T-helper 17 cell (primary cell): ENCODE data around the gene MALAT1. TPM values are rescaled to one million over a fixed set of nuclear protein-coding genes. Genes with fewer than 3 reads are reported as not detected.
"Not testable (repeated sequence)": the region's sequence is repeated elsewhere in the genome, so short reads cannot be mapped to it uniquely, and the experiment has no call there.

Source experiments
- ATAC-seq: fragments of 150-1000 bp; cut with Tn5 transposase; 2 replicates; pipeline ENCODE4 v1.10.0; 2021; ENCODE audit warnings: mild to moderate bottlenecking, moderate library complexity
- DNase-seq, 3 donors: peaks; one replicate each; pipeline versions ENCODE4 v3.0.0 to v3.0.0-alpha.2; 2020 to 2021
- H3K9me3 ChIP-seq: one replicate; pipeline ENCODE4 v1.7.0; 2013; ENCODE audit warnings: low read length, mild to moderate bottlenecking; ENCODE audit not compliant: control insufficient read depth, poor library complexity, severe bottlenecking
- H3K27ac Mint-ChIP-seq: one replicate; pipeline ENCODE4 v1.8.0; 2022; ENCODE audit warnings: mild to moderate bottlenecking, moderate library complexity, mixed read lengths
- H3K27me3 Mint-ChIP-seq: one replicate; pipeline ENCODE4 v1.8.0; 2022; ENCODE audit warnings: mixed read lengths
- H3K36me3 Mint-ChIP-seq: one replicate; pipeline ENCODE4 v1.8.0; 2022; ENCODE audit warnings: low read depth, mixed read lengths
- H3K4me1 Mint-ChIP-seq: one replicate; pipeline ENCODE4 v1.8.0; 2022; ENCODE audit warnings: mild to moderate bottlenecking, mixed read lengths
- H3K4me3 Mint-ChIP-seq: one replicate; pipeline ENCODE4 v1.8.0; 2022; ENCODE audit warnings: mild to moderate bottlenecking, moderate library complexity, mixed read lengths
- total RNA-seq, 4 donors: library from RNA in 2 of 4; stranded (reverse) in 2 of 4; gene quantifications; one replicate each; pipeline ENCODE4 v1.2.3 and lab custom pipeline; 2022 to 2026

Gene MALAT1
- total RNA-seq, 2 donors from 2014 or later: 25,853 to 29,025 TPM

GRCh38 chr11:65472588-65473277 lies 26.1 kb upstream of the MALAT1 start:
- H3K36me3 Mint-ChIP-seq, ATAC-seq, H3K9me3 ChIP-seq, H3K27me3 Mint-ChIP-seq, DNase-seq: not testable (repeated sequence)
- H3K27ac Mint-ChIP-seq: peak overlapping the region; percentile 98
- H3K4me1 Mint-ChIP-seq: peaks cover 23% of the 10 kb centered on the region
- H3K4me3 Mint-ChIP-seq: peak overlapping the region; percentile 88

- no peak for DNase-seq
- Mint-ChIP-seq H3K36me3 (peaks cover 2% of the 10 kb centered on the region), H3K27me3 (no peaks in the 10 kb centered on the region), H3K4me3 (no peak overlapping the region), H3K4me1 (peaks cover 24% of the 10 kb centered on the region), H3K27ac (peak overlapping the region; percentile 98)
- no peaks in the 10 kb centered on the region for H3K9me3 ChIP-seq
- no peak for ATAC-seq
Observed at GRCh38 chr11:65473278-65473860, 25.5 kb upstream of the MALAT1 start.

- H3K4me1 Mint-ChIP-seq: peaks cover 20% of the 10 kb centered on the region
- ATAC-seq: no peak
- peak overlapping the region; percentile 99 for H3K27ac Mint-ChIP-seq
- peaks cover 2% of the 10 kb centered on the region for H3K36me3 Mint-ChIP-seq
- H3K27me3 Mint-ChIP-seq: no peaks in the 10 kb centered on the region
- no peak overlapping the region for H3K4me3 Mint-ChIP-seq
- no peak for DNase-seq
- H3K9me3 ChIP-seq: no peaks in the 10 kb centered on the region
Observed at GRCh38 chr11:65474864-65475263, 24.0 kb upstream of the MALAT1 start.

DNA sequence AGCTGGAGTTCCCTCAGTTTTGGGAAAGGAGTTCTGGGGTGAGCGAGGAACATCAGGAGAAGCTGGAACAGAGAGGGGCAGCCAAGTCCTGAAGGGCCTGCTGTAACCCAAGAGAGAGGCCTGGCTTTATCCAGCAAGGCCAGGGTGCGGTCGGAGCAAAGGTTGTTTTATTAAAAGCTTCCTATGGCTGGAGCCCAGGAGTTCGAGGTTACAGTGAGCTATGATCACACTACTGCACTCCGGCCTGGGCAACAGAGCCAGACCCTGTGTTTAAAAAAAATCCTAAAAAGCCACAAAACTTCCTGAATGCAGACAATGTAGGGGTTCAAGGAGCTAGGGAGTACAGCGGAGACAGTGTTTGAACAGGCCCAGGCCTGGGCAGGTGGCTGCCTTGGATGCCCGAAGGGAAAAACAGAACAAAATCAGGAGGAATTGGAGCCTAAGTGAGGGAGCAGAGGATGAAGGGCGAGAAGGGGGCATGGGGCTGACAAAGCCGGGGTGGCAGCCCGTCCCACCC lies 22.2 kb upstream of the MALAT1 start:
- Mint-ChIP-seq H3K4me3 (peak overlapping the region; percentile 100), H3K27ac (peak overlapping the region; percentile 99), H3K4me1 (peaks cover 20% of the 10 kb centered on the region), H3K36me3 (peaks cover 2% of the 10 kb centered on the region), H3K27me3 (no peaks in the 10 kb centered on the region)
- DNase-seq: no peak
- H3K9me3 ChIP-seq: no peaks in the 10 kb centered on the region
- no peak for ATAC-seq

DNA sequence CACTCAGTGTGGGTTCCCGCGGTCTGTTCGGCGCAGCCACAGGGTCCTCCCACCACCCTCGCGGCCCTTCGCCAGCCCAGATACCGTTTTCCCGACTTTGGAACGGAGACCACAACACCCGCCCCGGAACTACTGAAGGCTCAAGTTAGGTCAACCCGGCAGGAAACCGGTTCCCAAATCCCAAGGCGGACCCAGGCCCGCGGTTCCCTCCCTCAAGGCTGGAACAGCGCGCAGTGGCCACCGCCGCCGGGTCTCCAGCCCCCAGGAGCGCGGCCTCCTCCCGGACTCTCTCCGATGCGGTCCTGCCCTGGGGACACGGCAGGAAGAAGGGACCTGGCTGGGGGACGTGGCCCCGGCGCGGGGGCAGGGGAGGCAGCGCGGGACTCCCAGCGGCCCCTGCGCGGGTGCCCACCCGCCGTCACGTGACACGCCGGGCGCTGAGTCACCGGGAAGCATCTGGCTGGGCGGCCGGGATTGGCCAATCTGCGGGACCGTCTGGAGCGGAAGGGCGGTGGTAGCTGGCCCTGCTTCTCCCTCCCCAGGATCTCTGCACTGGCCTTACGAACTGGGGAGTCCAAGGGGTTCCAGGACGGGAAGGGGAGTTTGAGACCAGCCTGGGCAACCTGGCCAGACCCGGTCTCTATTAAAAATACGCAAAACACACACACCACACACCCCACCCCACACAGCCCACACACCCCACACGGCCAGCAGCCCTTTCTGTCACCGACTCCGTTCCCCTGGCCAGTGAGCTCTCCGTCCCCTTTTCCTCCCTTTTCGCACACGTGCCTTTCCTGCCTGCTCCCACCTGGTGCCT lies 21.5 kb upstream of the MALAT1 start:
- no peaks in the 10 kb centered on the region for H3K27me3 Mint-ChIP-seq

GRCh38 chr11:65478388-65479183 lies 20.3 kb upstream of the MALAT1 start:
- Mint-ChIP-seq H3K27ac (peak overlapping the region; percentile 99), H3K4me1 (peaks cover 16% of the 10 kb centered on the region), H3K4me3 (peak overlapping the region; percentile 41), H3K27me3 (no peaks in the 10 kb centered on the region), H3K36me3 (peaks cover 2% of the 10 kb centered on the region)
- no peaks in the 10 kb centered on the region for H3K9me3 ChIP-seq
- no peak for DNase-seq
- ATAC-seq: no peak

More for the DNA sequence above, 21.5 kb upstream of the MALAT1 start:
- H3K9me3 ChIP-seq: no peaks in the 10 kb centered on the region
- Mint-ChIP-seq H3K4me1 (peaks cover 16% of the 10 kb centered on the region), H3K36me3 (peaks cover 2% of the 10 kb centered on the region), H3K27ac (peak overlapping the region; percentile 99), H3K4me3 (peak overlapping the region; percentile 100)
- DNase-seq (peak; percentile 74 to 83 (median 83)), ATAC-seq (peak; percentile 91)

- peaks cover 2% of the 10 kb centered on the region for H3K36me3 Mint-ChIP-seq
- H3K27ac Mint-ChIP-seq: peak overlapping the region; percentile 53
- ATAC-seq (no peak), DNase-seq (no peak)
- peaks cover 16% of the 10 kb centered on the region for H3K4me1 Mint-ChIP-seq
- H3K27me3 Mint-ChIP-seq: no peaks in the 10 kb centered on the region
- no peak overlapping the region for H3K4me3 Mint-ChIP-seq
- no peaks in the 10 kb centered on the region for H3K9me3 ChIP-seq
Observed at GRCh38 chr11:65479184-65480145, 19.4 kb upstream of the MALAT1 start.

- Mint-ChIP-seq H3K36me3 (peaks cover 2% of the 10 kb centered on the region), H3K4me1 (peaks cover 11% of the 10 kb centered on the region), H3K27me3 (no peaks in the 10 kb centered on the region), H3K4me3 (no peak overlapping the region), H3K27ac (no peak overlapping the region)
- DNase-seq (no peak), ATAC-seq (no peak)
- H3K9me3 ChIP-seq: no peaks in the 10 kb centered on the region
Observed at GRCh38 chr11:65482306-65482850, 16.5 kb upstream of the MALAT1 start.

DNA sequence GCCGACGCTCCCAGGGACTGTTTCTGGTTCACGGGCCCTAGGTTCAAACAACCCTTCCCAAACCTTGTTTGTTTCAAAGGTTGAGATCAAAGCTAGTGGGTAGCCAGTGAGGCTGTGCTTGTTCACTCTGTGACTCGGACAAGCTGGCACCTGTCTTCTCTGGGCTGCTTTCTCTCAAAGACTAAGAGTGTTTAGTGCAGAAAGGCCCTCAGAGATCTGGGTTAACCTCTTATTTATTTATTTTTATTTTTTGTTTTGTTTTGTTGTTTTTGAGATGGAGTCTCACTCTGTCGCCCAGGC lies 13.0 kb upstream of the MALAT1 start:
- Mint-ChIP-seq H3K27me3 (no peaks in the 10 kb centered on the region), H3K27ac (no peak overlapping the region), H3K36me3 (no peaks in the 10 kb centered on the region), H3K4me3 (no peak overlapping the region), H3K4me1 (peaks cover 14% of the 10 kb centered on the region)
- no peak for DNase-seq
- ATAC-seq: no peak
- H3K9me3 ChIP-seq: no peaks in the 10 kb centered on the region

DNA sequence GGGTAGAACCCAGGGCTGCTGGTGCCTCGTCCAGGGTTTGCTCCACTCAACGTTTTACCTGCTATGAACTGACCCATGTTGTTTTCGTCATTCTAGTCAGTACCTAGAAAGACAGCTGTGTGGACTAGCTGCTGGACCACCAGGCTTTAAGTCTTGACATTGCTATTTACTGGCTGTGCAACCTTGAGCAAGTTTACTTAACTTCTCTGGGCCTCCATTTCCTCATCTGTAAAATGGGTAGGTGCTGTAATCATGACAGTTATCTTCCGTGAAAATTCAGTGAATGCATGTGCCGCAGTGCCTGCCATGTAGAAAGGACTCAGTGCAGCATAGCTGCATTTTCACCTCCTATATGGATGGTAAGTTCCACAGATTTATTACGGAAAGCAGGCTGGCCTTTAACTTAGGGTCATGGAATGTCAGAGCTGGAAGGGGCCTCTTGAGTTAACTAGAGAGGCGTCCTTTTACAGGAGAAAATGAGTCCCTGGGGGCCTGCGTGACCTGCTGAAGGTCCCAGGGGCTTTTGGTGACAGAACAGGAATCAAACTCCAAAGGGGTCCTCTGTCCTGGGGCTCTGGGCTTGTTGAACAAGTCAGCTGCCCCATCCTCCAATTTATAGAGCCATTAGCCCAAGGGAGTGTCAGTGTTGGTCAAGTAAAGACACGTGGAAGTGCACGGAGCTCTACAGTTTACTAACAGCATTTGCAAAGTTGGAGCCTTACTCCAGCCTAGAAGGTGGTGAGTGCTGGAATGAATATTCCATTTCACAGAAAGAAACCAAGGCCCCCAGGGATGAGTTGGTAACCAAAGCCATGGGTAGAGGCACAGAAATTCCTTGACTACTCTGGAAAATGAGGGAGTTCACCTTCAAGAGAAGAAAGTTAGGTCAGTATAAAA lies 12.0 kb upstream of the MALAT1 start:
- H3K4me3 Mint-ChIP-seq: no peak overlapping the region
- DNase-seq (no peak), ATAC-seq (no peak)
- no peaks in the 10 kb centered on the region for H3K9me3 ChIP-seq
- peaks cover 16% of the 10 kb centered on the region for H3K4me1 Mint-ChIP-seq
- no peaks in the 10 kb centered on the region for H3K36me3 Mint-ChIP-seq
- no peaks in the 10 kb centered on the region for H3K27me3 Mint-ChIP-seq
- H3K27ac Mint-ChIP-seq: peak overlapping the region; percentile 2
